Measurements from ENCODE around the gene POGLUT2. TPM values are rescaled to one million over a fixed set of nuclear protein-coding genes. Genes with fewer than 3 reads are reported as not detected.

Gene POGLUT2
- total and polyA plus RNA-seq, 10 of the 15 experiments (the other 5 are each of a cell fraction or from before 2014, with no cell fraction given) = 2.9 to 11.3 (median 7.6) TPM

- TF ChIP-seq CREB1 (IDR thresholded peaks at IDR 0.05; ENCODE audit: low read depth) (peak; percentile 95), NFYB (IDR thresholded peaks at IDR 0.05; ENCODE audit: insufficient read depth, low read depth, low read length) (peak; percentile 97), CEBPB (IDR thresholded peaks at IDR 0.05; ENCODE audit: borderline replicate concordance in 1 of 2, low read depth in 2 of 2, low read length in 2 of 2) (no peak), RFX5 (IDR thresholded peaks at IDR 0.05; ENCODE audit: low read depth, low read length) (no peak), FOXM1 (IDR thresholded peaks at IDR 0.05; ENCODE audit: low read depth, low read length) (no peak), ASH2L (IDR thresholded peaks at IDR 0.05; ENCODE audit: borderline replicate concordance, low read depth) (0 out of 2 replicates have a peak, but pooled peaks have one; percentile 38), ZBED1 (IDR thresholded peaks at IDR 0.05; ENCODE audit: borderline replicate concordance) (no peak), SMAD5 (IDR thresholded peaks at IDR 0.05; ENCODE audit: low read depth) (no peak), CBFB (IDR thresholded peaks at IDR 0.05; ENCODE audit: low read depth) (no peak), MAX (IDR thresholded peaks at IDR 0.05; ENCODE audit: low read depth, low read length) (no peak), RELA (IDR thresholded peaks at IDR 0.05; ENCODE audit: borderline replicate concordance, partially characterized antibody) (peak; percentile 76), NKRF (conservative IDR thresholded peaks at IDR 0.05) (peak; percentile 71), SREBF1 (IDR thresholded peaks at IDR 0.05; ENCODE audit: low read length) (peak; percentile 68; the same call in 1 of the 2 replicates), SMARCA5 (IDR thresholded peaks at IDR 0.05) (no peak), BACH1 (IDR thresholded peaks at IDR 0.05; ENCODE audit: borderline replicate concordance) (no peak), EGR1 (IDR thresholded peaks at IDR 0.05; ENCODE audit: borderline replicate concordance in 1 of 2, low read depth in 2 of 2, low read length in 2 of 2) (no peak), ZNF274 (IDR thresholded peaks at IDR 0.05; ENCODE audit: insufficient read depth, insufficient read length) (no peak)
- TF ChIP-seq, protein P1, sequence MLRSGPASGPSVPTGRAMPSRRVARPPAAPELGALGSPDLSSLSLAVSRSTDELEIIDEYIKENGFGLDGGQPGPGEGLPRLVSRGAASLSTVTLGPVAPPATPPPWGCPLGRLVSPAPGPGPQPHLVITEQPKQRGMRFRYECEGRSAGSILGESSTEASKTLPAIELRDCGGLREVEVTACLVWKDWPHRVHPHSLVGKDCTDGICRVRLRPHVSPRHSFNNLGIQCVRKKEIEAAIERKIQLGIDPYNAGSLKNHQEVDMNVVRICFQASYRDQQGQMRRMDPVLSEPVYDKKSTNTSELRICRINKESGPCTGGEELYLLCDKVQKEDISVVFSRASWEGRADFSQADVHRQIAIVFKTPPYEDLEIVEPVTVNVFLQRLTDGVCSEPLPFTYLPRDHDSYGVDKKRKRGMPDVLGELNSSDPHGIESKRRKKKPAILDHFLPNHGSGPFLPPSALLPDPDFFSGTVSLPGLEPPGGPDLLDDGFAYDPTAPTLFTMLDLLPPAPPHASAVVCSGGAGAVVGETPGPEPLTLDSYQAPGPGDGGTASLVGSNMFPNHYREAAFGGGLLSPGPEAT (IDR thresholded peaks at IDR 0.05; ENCODE audit: low read depth) = 0 out of 2 replicates have a peak, but pooled peaks have one; percentile 44
- TF ChIP-seq, protein P2, sequence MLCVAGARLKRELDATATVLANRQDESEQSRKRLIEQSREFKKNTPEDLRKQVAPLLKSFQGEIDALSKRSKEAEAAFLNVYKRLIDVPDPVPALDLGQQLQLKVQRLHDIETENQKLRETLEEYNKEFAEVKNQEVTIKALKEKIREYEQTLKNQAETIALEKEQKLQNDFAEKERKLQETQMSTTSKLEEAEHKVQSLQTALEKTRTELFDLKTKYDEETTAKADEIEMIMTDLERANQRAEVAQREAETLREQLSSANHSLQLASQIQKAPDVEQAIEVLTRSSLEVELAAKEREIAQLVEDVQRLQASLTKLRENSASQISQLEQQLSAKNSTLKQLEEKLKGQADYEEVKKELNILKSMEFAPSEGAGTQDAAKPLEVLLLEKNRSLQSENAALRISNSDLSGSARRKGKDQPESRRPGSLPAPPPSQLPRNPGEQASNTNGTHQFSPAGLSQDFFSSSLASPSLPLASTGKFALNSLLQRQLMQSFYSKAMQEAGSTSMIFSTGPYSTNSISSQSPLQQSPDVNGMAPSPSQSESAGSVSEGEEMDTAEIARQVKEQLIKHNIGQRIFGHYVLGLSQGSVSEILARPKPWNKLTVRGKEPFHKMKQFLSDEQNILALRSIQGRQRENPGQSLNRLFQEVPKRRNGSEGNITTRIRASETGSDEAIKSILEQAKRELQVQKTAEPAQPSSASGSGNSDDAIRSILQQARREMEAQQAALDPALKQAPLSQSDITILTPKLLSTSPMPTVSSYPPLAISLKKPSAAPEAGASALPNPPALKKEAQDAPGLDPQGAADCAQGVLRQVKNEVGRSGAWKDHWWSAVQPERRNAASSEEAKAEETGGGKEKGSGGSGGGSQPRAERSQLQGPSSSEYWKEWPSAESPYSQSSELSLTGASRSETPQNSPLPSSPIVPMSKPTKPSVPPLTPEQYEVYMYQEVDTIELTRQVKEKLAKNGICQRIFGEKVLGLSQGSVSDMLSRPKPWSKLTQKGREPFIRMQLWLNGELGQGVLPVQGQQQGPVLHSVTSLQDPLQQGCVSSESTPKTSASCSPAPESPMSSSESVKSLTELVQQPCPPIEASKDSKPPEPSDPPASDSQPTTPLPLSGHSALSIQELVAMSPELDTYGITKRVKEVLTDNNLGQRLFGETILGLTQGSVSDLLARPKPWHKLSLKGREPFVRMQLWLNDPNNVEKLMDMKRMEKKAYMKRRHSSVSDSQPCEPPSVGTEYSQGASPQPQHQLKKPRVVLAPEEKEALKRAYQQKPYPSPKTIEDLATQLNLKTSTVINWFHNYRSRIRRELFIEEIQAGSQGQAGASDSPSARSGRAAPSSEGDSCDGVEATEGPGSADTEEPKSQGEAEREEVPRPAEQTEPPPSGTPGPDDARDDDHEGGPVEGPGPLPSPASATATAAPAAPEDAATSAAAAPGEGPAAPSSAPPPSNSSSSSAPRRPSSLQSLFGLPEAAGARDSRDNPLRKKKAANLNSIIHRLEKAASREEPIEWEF (IDR thresholded peaks at IDR 0.05; ENCODE audit: insufficient replicate concordance, low read depth, low read length) = no peak
Measured at GRCh38 chr13:102798581-102799425, at the start of gene POGLUT2, which contains the start of gene BIVM (continued).
